NOMO-1 treated with DMSO at 0.1 percent for 48 hours (cell line): Measurements from ENCODE around the gene DNLZ.
A peak's percentile ranks its signal among the peaks of the same experiment; 100 is the strongest.

Experiments used
- DNase-seq: peaks from one replicate; lab custom pipeline; 2025; ENCODE audit not compliant: unreplicated experiment; lab: John Stamatoyannopoulos, UW

Gene DNLZ

DNA sequence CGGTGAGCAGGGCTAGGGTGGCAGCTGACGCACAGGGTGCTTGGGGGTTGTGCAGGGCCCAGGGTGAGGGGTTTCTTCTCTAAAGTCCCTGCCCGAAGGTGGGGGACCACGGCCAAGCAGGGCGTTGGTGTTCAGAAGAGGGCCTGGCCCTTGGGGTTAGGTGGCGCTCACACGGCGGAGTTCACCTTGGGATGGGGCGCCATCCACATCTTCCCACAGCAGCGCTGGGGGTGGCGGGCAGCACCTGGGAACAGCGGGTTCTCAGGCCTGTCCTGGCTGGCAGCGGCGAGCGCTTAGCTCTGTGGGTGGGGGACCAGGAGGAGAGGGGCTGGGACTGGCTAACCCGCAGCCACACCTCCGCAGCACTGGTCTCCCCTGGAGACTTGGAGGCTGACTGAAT lies 30.1 kb downstream of the DNLZ start:
- no peak for DNase-seq

DNA sequence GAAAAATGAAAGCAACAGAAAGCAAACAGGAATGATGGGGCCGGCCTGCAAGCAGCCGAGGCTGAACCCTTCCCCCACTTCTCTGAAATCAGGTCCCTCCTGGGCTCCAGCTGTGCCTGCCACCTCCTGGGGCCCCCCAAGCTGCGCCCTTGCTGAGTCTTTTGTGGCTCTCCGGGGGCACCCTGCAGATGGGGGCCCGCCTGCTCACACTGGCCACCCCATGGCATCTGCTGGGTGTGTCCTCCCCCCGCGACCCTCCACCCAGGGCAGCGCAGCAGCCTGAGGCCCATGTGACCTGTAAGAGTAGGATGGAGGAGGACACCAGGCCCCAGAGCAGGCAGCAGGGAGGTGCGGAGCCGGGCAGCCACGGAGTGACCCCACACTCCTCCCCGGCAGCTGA lies 30.5 kb downstream of the DNLZ start:
- DNase-seq: no peak

DNA sequence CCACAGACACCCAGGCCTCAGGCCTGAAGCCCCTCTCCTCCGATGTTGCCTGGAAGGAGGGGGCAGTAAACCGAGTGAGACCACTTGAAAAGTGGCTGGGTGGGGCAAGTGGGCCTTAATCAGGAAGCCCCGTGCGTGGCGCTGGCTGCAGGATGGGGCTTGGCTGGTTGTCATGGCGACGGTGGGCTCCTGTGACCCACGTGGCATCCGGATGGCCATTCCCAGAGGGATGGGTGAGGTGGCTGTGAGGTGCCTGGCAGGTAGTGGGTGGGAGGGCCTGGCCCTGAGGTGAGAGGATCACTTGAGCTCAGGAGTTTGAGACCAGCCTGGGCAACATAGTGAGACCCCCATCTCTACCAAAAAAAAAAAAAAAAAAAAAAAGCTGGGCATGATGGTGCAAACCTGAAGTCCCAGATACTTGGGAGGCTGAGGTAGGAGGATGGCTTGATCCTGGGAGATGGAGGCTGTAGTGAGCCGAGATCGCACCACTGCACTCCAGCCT lies 31.0 kb downstream of the DNLZ start:
- no peak for DNase-seq

DNA sequence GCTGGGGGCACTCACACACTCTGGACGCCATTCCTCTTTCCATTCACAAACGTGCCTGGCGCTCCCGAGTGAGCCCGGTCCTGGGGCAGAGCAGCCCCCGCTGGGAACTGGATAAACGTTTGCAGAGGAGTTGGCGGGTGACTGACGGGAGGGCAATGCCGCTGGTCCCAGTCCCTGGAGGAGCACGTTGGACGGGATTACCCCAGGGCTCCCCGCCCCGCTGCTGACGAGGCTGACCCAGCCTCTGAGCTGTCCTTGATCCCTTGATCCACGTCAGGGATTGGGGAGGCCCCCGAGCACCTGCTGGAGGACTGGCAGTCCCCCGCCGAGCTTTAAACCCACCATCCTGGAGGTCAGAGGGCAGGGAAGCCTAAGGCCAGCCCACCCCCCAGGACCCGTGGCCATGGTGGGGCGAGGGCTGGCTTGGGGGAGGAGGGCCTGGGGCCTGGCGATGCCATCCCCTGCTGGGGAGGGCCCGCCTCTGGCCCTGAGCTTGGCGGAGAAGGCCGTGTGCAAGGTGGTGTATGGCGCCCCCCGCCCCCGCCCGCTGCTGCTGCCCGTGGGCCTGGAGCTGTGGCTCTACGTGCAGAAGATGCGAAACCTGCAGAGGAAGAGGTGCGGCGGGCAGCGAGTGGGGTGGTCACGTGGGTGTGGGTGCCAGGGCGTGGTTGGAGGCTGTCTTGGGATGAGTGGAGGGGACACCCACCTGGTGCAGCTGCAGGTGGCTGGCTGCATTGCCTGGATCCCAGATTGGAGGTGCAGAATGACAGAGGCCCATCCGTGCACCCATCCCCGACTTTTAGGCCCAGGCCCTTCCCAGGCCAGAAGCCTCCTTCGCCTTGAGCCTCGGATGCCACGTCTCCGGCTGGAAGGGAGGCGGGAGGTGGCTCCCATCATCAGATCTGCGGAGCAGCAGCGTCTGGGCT lies 31.7 kb downstream of the DNLZ start:
- DNase-seq: no peak

DNA sequence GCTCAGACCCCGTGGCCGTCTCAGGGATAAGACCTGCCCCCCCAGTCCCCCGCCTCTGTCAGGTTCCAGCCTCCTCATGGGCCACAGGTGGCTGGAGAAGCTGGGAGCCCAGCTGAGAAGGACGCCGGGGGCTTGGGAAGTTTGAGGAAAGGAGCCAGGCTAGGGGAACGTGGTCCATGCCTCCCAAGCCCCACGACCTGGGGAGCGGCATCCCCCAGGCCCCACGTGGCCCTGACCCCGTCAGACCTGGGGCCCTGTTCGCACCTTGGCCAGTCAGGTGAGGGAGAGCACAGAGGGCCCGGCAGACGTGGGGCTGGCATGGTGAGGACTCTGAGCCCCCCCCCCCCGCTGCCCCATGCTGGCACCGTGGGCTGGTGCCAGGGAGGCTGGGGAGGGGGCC lies 32.5 kb downstream of the DNLZ start:
- DNase-seq: no peak

DNA sequence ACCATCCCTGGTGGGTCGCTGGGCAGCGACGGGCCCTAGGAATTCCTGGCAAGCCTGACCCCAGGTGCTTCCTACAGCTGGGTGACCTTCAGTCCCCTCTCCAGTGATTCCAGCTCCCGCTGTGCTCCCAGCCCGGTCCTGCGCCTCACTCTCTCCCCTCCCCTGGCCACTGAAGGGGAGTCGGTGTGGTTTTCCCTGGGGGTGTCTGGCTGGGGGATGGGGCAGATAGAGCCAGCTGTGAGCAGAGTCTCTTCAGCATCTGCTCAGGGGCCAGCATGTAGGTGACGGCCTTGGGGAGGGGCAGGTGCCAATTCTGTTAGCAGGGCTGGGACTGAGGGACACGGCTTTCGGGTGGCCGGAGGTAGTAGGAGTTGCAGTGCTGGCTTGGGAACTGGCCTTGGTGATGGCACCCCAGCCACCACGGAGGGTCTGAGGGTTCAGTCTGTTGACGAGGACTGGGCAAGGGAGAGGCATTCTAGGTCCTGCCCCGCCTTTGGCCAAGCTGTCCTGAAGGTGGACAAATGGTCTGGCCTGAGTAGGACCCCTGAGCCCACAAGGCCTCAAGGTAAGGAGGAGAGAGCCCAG lies 33.0 kb downstream of the DNLZ start:
- DNase-seq: no peak

DNA sequence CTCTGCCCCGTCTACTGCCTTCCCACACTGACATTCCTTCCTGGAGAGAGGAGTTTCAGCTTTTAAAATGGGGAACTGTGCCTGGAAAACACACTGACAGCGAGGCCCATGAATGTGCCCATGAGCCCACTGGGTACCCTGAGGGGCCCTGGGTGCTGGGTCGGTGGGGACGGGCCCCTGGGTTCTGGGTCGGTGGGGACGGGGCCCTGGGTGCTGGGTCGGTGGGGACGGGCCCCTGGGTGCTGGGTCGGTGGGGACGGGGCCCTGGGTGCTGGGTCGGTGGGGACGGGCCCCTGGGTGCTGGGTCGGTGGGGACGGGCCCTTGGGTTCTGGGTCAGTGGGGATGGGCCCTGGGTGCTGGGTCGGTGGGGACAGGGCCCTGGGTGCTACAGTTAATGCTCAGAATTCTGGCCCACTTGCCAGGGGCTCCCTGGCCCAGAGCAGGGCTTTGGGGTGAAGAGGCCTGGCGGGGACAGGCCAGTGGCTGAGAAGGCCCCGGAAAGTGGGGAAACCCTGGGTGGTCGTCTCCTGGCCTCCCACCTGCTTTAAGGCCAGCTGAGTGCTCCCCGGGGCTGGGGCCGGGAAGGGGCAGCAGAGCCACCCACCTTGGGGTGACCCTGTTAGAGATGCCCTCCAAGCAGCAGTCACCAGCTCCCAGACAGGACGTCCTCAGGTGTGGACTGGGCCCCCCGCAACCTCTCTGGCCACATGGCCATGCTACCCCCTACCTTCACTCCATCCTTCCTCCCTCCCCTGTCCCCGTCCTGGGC lies 33.7 kb downstream of the DNLZ start:
- DNase-seq: no peak

DNA sequence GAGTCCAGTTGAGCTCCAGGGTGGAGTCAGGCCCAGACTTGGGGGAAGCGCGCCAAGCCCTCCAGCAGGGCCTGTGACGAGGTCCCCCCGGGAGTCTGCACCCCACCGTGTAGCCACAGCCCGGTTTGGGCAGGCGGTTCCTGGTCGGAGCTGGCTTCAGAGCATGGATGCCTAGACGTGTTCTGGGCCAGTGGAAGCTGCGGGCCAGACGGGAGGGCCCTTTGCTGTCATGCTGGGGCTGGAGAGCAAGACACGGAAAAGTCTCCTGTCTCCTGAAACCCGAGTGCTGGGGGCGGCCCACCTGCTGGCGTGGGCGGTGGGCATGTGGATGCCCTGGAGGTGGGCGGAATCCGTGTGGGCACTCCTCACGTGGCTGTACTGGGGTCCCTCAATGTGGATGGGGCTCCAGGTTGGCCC lies 34.3 kb downstream of the DNLZ start:
- DNase-seq: no peak

DNA sequence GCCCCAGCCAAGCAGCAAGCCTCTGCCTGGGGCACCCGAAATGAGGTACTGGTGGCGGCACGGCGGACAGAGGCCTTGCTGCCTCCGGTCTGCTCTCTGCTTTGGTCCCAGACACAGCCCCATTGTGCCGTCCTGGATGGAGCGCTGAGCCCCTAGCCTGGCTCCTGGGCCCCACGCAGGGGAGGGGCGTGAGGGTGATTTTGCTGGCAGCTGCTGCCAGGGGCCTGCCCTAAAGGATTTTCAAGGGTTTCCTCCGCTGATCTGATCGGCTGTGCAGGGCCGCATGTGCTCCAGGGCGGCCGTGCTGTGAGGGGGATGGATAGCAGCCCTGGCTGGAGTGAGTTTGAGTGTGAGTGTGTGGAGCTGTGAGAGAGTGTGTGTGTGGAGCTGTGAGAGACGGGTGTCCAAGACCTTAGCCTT lies 34.9 kb downstream of the DNLZ start:
- DNase-seq: peak; percentile 9

DNA sequence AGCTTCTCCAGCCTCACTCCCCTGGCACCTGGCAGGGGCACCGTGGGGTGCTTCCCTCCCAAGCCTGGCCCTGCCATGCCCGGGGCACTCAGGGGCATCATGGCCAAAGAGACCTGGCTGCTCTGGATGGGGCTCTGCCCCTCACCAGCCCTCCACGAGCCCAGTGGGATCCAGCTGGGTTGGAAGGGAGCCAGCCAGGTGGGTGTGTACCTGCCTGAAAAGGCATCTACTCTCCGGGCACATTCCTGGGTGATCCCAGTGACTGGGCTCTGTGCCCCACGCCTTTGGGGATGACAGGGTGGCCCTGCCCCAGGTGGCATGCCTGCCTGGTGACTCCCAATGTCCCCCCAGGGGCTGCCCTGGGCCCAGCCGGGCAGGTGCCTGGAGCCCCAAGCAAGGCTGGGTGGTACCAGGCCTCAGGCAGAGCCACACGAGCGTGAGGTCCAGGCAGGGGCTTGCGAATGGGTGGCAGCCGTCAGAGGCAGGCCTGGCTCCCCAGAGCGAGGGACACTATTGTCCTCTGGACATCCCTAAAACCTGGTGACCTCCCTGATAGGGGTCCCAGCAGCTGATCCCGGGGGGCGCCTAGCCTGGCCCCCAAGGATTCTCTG lies 35.4 kb downstream of the DNLZ start:
- no peak for DNase-seq

DNA sequence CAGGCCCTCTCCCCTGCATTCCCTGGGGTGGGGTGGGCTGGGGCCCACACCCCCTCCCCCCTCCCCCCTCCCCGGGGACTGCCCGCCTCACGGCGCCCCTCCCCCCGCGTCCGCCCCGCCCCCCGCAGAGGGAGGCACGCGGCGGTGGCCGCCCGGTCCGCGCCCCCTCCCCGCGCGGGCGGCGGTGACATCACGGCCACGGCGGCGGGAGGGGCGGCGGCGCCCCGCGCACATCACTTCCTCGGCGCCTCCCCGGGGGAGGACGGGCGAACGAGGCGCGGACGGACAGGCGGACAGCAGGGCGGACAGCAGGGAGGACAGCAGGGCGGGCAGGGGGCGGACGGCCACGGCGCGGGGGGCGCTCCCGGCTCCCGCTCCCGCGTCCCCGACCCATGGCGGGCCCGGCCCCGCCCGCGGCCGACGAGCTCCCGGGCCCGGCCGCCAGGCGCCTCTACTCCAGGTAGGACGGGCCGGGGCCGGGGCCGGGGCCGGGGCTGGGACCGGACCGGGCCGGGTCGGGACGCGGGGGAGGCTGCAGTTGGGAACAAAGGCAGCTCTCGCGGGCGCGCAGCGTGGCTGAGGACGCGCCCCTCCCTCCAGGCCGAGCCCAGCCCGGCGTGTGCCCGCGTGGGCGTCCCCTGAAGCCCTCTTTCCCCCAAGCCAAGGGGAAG lies 36.1 kb downstream of the DNLZ start, which contains the start of gene GPSM1:
Gene GPSM1 (plus strand): TSS at position 236 of the 671 bp plus-strand sequence. CDS start 157 bp downstream, at position 393.
- DNase-seq: peak; percentile 27

DNA sequence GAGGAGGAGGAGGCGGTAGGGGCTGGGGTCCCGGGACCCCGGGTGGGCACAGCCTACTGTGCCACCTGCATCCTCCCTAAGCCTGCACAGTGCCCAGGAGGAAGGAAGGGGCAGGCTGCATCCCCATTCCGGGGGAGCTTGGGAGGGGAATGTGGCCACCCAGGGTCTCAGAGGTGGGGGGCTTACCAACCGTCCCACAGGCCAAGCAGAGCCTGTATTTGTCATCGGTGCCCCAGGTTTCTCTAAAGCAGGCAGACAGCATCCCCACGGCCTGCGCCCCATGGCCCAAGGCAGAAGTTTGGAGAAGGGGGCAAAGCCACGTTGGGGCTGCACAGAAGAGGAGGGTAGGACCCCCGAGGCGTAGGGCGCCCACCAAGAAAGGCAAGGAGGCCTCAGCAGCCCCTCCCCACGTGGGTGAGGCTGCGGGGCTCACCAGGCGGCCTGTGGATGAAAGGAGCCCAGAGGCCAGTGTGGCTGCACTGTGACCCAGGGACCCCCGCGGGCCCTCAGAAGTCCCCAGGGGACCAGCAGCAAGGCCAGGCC lies 36.7 kb downstream of the DNLZ start:
- no peak for DNase-seq

DNA sequence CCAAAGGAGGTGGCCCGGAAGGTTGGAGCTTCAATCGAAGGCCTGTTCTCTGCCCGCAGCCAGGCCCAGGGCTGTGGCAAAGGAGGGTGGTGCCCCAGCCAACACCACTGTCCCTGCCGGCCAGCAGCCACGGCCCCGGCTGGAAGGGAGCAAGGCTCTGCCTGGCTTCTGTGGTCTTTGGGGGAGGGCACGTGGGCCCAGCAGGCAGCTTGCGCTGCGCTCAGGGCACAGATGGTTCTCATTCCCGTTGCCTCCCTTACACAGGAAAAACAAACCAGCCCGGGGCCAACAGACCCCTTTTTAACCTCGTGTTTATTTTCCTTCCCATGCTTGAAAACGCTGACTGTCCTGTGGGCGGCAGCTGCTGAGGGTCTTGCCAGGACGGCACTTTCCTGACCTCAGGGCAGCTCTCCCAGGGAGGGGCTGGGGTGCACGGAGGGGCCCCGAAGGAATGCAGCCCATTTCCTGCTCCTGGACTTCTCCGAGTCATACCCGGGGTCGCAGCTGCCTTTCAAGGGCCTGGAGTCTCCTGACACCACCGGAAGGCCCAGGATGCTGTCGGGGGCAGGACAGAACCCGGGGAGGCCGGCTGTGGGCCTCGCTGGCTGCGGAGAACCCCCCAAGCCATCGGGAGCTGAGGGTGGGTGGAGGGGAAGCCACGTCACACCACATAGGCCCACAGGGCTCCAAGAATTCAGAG lies 37.3 kb downstream of the DNLZ start:
- no peak for DNase-seq

DNA sequence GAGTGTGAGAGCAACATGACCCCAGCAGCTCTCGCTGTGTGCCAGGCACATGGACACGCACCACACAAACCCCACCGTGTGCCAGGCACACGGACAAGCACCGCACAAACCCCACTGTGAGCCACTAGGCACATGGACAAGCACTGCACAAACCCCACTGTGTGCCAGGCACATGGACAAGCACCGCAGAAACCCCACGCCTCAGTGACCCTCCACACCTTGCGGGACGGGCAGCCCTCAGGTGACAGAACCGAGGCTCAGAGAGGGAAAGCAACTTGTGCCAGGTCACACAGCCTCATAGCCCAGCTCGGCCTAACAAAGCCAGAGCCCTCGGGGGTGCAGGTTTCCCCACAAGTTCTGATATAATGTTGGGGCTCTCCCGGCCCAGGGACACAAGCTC lies 38.2 kb downstream of the DNLZ start:
- no peak for DNase-seq

DNA sequence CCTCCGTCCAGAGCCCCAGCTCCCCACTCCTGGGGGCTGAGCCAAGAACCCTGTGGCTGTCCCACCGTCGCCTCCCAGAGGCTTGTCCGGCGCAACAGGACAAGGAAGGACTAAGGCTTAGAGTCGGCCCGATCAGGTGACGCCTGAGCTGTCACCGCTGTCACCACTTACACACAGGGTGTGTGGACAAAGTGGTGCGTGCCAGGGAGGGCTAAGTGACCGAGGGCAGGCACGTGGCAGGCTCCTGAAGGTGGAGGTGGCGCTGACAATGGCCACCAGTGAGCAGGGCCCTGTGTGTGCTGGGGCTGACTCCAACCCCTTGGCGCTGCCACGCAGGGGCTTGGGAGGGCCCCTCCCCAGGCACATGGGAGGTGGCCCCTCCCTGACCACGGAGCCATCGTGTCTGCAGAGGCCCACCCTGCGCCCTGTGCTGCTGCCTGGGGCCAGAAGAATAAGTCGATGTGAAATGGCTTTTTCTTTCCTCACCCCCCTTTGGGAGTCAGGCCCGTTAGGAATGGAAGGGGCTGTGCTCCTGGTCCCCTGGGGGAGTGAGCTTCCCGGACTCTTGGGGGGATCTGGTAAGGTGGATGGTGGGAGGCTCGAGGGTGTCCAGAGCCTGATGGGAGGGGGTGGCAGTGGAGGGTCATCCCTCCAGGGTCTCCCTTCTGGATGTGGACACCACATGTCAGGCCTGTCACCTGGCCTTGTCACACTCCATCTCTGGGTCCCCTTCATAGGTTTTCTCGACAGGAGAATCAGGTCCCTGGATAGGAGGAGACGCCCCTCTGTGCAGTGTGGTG lies 38.8 kb downstream of the DNLZ start:
- DNase-seq: no peak

DNA sequence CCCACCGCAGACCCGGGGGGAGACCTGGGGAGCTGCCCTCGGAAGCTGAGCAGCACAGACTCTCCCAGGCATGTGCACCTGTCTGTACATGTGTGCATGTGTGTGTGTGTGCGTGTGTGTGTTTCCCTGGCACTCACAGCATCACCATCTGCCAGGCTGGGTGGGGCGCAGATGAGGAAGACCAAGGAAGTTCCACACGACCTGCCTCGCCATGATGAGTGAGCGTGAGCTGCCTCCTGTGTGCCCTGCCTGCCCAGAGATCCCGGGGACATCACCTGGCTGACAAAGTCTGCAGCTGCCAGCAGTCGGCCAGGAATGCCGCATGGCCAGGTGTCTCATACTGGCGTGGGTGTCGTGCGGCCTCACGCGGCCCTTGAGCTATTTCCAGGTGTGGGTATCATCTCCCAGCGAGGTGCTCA lies 40.2 kb downstream of the DNLZ start:
- DNase-seq: no peak

DNA sequence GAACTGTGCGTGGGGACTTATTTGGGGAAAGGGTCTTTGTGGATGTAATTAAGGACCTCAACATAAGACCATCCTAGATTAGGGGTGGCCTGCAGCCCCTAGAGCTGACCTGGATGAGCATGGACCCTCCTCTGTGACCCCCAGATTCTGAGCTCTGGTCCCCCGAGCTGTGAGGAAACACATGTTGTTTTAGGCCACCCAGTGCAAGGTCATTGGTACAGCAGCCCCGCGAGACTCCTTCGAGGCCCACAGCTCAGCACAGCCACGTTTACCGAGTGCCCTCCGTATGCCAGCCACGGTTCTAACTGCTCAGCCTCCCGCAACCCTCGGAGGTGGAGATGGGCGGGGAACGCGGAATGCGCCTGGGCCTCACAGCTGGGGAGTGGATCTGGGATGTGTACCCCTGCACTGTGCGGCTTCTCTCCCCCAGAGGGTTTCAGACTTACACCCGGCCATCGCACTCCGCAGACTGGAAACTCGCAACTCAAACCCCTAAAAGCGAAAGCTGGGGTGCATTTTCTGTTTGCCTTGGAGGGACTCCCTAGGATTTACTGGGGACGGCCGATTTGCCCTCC lies 40.7 kb downstream of the DNLZ start:
- no peak for DNase-seq

DNA sequence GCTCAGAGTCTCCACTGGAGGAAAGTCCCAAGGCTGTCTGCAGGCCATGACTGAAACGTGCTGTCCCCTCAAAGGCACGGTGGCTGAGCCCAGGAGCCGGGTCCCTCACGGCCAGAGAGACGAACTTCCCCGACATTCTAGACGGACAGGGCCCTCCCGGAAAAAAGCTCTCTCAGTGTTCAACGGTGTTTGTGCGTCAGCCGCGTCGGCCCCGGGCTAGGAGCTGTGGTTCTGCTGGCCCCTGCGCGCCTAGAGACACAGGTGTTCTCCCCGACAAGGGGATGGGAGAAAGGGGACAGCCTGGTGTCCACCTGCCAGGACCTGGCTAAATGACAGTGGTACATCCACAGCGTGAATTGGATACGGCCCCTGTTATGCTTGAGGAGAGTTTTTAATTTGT lies 42.0 kb downstream of the DNLZ start:
- no peak for DNase-seq
